Measurements from ENCODE around the gene CTTN.

Gene CTTN

DNA sequence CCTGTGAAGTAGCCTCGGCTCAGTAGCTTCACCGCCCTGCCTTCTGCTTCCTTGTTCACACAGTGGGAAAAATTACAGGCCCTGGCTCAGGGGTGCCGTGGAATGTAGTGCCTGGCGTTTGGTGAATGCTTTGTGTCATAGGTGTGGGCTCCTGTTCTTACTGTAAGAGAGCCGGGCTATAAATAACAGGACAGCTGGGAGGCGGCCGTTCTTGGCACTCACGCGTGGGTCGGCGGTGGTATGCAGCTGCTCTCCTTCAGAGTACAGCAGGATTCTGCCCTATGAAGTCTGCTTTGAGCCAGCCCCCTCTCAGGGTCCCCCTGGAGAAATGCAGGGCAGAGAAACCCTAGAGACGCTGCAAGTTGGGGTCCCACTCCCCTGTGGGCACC lies 84.2 kb downstream of the CTTN start:
- Histone ChIP-seq H3K27ac (no peak overlapping the region), H3K4me1 (ENCODE audit: low read depth, poor library complexity, severe bottlenecking) (no peaks in the 10 kb centered on the region), H4K20me1 (ENCODE audit: insufficient read depth) (no peaks in the 10 kb centered on the region), H3K4me3 (IDR thresholded peaks at IDR 0.05; ENCODE audit: insufficient read depth, low read depth, low read length) (no peak overlapping the region), H3K36me3 (ENCODE audit: insufficient read depth) (no peaks in the 10 kb centered on the region), H3K9ac (no peak overlapping the region), H3K27me3 (ENCODE audit: insufficient read depth, low read depth) (no peaks in the 10 kb centered on the region), H2AFZ (ENCODE audit: low read depth) (no peak overlapping the region), H3K79me2 (ENCODE audit: insufficient read depth, low read depth) (no peaks in the 10 kb centered on the region), H3K4me2 (no peak overlapping the region)
- TF ChIP-seq, protein P1, sequence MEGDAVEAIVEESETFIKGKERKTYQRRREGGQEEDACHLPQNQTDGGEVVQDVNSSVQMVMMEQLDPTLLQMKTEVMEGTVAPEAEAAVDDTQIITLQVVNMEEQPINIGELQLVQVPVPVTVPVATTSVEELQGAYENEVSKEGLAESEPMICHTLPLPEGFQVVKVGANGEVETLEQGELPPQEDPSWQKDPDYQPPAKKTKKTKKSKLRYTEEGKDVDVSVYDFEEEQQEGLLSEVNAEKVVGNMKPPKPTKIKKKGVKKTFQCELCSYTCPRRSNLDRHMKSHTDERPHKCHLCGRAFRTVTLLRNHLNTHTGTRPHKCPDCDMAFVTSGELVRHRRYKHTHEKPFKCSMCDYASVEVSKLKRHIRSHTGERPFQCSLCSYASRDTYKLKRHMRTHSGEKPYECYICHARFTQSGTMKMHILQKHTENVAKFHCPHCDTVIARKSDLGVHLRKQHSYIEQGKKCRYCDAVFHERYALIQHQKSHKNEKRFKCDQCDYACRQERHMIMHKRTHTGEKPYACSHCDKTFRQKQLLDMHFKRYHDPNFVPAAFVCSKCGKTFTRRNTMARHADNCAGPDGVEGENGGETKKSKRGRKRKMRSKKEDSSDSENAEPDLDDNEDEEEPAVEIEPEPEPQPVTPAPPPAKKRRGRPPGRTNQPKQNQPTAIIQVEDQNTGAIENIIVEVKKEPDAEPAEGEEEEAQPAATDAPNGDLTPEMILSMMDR (conservative IDR thresholded peaks at IDR 0.05; ENCODE audit: low read depth, low read length): no peak

DNA sequence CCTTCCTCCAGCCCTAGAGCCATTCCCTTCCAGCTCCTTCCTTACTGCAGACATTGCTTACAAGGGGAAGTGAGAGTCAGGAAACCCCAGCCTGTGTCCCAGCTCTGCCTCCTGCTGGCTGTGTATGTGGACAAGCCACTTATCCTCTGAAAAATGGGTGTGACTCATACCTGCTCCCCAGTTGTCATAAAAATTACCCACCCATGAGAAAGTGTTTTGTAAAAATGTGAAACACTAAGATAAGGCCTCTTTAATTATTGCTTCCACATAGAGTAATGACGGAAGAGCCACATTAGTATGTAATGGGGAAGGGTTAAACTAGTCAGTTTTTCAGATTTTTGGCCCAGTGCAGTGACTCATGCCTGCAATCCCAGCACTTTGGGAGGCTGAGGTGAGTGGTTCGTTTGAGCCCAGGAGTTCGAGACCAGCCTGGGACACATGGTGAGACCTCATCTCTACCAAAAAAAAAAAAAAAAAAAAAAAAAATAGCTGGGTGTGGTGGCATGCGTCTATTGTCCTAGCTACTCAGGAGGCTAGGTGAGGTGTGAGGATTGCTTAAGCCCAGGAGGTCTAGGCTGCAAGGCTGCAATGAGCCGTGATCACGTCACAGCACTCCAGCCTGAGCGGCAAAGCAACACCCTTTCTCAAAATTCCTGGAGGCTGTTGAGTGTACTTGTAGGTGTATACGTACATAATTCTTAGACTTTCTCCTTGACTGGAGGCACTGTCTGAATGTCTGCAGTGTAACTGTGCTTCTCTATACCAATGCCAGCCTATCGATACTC lies 84.9 kb downstream of the CTTN start:
- no peak overlapping the region for H2AFZ ChIP-seq (ENCODE audit: low read depth)
- TF ChIP-seq, protein P1 (conservative IDR thresholded peaks at IDR 0.05; ENCODE audit: low read depth, low read length): no peak
- no peaks in the 10 kb centered on the region for H4K20me1 ChIP-seq (ENCODE audit: insufficient read depth)
- no peaks in the 10 kb centered on the region for H3K27me3 ChIP-seq (ENCODE audit: insufficient read depth, low read depth)
- no peaks in the 10 kb centered on the region for H3K4me1 ChIP-seq (ENCODE audit: low read depth, poor library complexity, severe bottlenecking)
- H3K4me3 ChIP-seq (IDR thresholded peaks at IDR 0.05; ENCODE audit: insufficient read depth, low read depth, low read length): no peak overlapping the region
- no peak overlapping the region for H3K9ac ChIP-seq
- H3K4me2 ChIP-seq: no peak overlapping the region
- H3K27ac ChIP-seq: no peak overlapping the region
- no peaks in the 10 kb centered on the region for H3K36me3 ChIP-seq (ENCODE audit: insufficient read depth)
- no peaks in the 10 kb centered on the region for H3K79me2 ChIP-seq (ENCODE audit: insufficient read depth, low read depth)

DNA sequence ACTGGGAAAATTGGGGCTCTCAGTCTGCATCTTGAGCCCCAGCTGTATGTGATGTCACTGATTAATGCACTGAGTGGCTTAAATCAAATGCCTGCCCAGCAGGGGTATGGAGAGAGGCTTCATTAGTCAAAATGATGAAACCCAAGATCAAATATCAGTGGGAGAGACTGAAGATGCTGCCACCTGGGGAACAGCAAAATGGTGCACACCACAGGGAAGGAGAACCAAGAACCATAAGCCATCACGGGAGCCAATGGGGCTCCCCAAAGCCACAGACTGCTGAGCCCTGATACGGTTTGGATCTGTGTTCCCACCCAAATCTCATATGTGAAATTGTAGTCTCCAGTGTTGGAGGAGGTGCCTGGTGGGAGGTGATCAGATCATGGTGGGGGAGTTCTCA lies 85.6 kb downstream of the CTTN start:
- Histone ChIP-seq H3K4me1 (ENCODE audit: low read depth, poor library complexity, severe bottlenecking) (no peaks in the 10 kb centered on the region), H4K20me1 (ENCODE audit: insufficient read depth) (no peaks in the 10 kb centered on the region), H3K9ac (no peak overlapping the region), H3K4me2 (no peak overlapping the region), H3K4me3 (IDR thresholded peaks at IDR 0.05; ENCODE audit: insufficient read depth, low read depth, low read length) (no peak overlapping the region), H3K36me3 (ENCODE audit: insufficient read depth) (no peaks in the 10 kb centered on the region), H2AFZ (ENCODE audit: low read depth) (no peak overlapping the region), H3K27ac (no peak overlapping the region), H3K27me3 (ENCODE audit: insufficient read depth, low read depth) (no peaks in the 10 kb centered on the region), H3K79me2 (ENCODE audit: insufficient read depth, low read depth) (no peaks in the 10 kb centered on the region)
- TF ChIP-seq, protein P1 (conservative IDR thresholded peaks at IDR 0.05; ENCODE audit: low read depth, low read length): no peak

DNA sequence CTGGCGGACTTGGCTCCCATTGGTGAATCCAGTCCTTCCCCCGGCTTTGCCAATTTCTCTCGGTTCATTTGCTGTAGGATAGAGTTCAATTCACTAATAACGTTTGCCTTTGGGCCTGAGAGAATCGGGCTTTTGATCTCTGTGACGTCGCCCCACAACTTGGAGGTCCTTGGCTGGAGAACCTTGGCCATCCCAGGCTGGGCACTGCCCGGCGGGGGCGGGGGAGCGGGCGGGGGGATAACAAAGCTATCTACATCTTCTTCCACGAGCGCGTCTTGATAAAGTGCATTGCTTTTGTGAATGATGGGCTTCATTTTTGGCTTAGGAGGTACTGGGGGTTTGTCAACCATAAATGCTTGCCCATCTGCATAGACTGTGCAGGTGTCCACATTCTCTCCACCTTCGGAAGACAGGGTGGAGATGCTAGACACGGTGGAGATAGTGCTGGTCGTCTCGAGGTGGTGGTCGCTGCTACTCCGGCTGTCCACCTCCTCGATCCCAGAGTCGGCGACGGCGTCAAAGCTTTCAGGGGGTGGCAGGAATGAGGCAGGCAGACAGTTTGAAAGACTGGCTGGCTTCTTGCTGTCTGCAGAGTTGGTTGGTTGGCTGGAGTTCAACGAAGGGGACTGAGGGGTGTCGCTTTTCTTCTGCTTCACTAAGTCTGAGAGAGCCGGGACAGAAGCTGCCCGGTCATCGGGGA lies 87.1 kb downstream of the CTTN start:
- Histone ChIP-seq H3K9ac (no peak overlapping the region), H3K4me1 (ENCODE audit: low read depth, poor library complexity, severe bottlenecking) (no peaks in the 10 kb centered on the region), H3K27me3 (ENCODE audit: insufficient read depth, low read depth) (no peaks in the 10 kb centered on the region), H2AFZ (ENCODE audit: low read depth) (no peak overlapping the region), H3K79me2 (ENCODE audit: insufficient read depth, low read depth) (no peaks in the 10 kb centered on the region), H3K27ac (no peak overlapping the region), H3K4me3 (IDR thresholded peaks at IDR 0.05; ENCODE audit: insufficient read depth, low read depth, low read length) (no peak overlapping the region), H3K4me2 (no peak overlapping the region), H3K36me3 (ENCODE audit: insufficient read depth) (no peaks in the 10 kb centered on the region), H4K20me1 (ENCODE audit: insufficient read depth) (no peaks in the 10 kb centered on the region)
- TF ChIP-seq, protein P1 (conservative IDR thresholded peaks at IDR 0.05; ENCODE audit: low read depth, low read length): no peak
